HEK293T (cell line): ENCODE measurements around the gene DNAH10.

Source experiments
- ARNT ChIP-seq: fragments of 450-650 bp; IDR thresholded peaks from 2 replicates; pipeline ENCODE4 v1.6.1; 2017; ENCODE audit warnings: mild to moderate bottlenecking
- BHLHE40 ChIP-seq: fragments of 450-650 bp; IDR thresholded peaks from 2 replicates; pipeline ENCODE4 v1.6.1; 2016; ENCODE audit warnings: mild to moderate bottlenecking, moderate library complexity, borderline replicate concordance
- CTBP1 ChIP-seq: fragments of 450-650 bp; IDR thresholded peaks from 2 replicates; pipeline ENCODE4 v1.6.1; 2016; ENCODE audit warnings: borderline replicate concordance
- ELF4 ChIP-seq: fragments of 450-650 bp; IDR thresholded peaks from 2 replicates; pipeline ENCODE4 v1.6.1; 2017; ENCODE audit warnings: antibody characterized with exemption
- FOXA1 ChIP-seq: fragments of 450-650 bp; IDR thresholded peaks from 2 replicates; pipeline ENCODE4 v1.6.1; 2016; ENCODE audit warnings: mild to moderate bottlenecking
- FOXM1 ChIP-seq: fragments of 450-650 bp; IDR thresholded peaks from 2 replicates; pipeline ENCODE4 v1.6.1; 2017; ENCODE audit warnings: mild to moderate bottlenecking, borderline replicate concordance
- L3MBTL2 ChIP-seq: fragments of 450-650 bp; conservative IDR thresholded peaks from 2 replicates; pipeline ENCODE4 v1.6.1; 2016; ENCODE audit warnings: mild to moderate bottlenecking
- LEF1 ChIP-seq: fragments of 450-650 bp; IDR thresholded peaks from 2 replicates; pipeline ENCODE4 v1.6.1; 2017; ENCODE audit warnings: mild to moderate bottlenecking, borderline replicate concordance
- NFRKB ChIP-seq: fragments of 450-650 bp; IDR thresholded peaks from 2 replicates; pipeline ENCODE4 v1.6.1; 2016; ENCODE audit warnings: mild to moderate bottlenecking, moderate library complexity
- PKNOX1 ChIP-seq: fragments of 450-650 bp; IDR thresholded peaks from 2 replicates; pipeline ENCODE4 v1.6.1; 2016
- SP1 ChIP-seq: fragments of 450-650 bp; IDR thresholded peaks from 2 replicates; pipeline ENCODE4 v1.6.1; 2017
- SUZ12 ChIP-seq: fragments of 450-650 bp; IDR thresholded peaks from 2 replicates; pipeline ENCODE4 v1.6.1; 2016; ENCODE audit warnings: mild to moderate bottlenecking
- TARDBP ChIP-seq: fragments of 450-650 bp; IDR thresholded peaks from 2 replicates; pipeline ENCODE4 v1.6.1; 2016
- ZNF384 ChIP-seq: fragments of 450-650 bp; IDR thresholded peaks from 2 replicates; pipeline ENCODE4 v1.6.1; 2016

- TF ChIP-seq SUZ12 (no peak), SP1 (no peak), L3MBTL2 (no peak), ARNT (no peak), TARDBP (no peak), FOXA1 (no peak), NFRKB (no peak), PKNOX1 (no peak), FOXM1 (no peak), BHLHE40 (no peak), LEF1 (no peak), ELF4 (no peak), ZNF384 (no peak), CTBP1 (no peak)
Measured at GRCh38 chr12:123847019-123847418, 84.9 kb downstream of the DNAH10 start.
